HepG2 (cell line): Measurements from ENCODE around the gene B4GALT1. TPM values are rescaled to one million over a fixed set of nuclear protein-coding genes. Genes with fewer than 3 reads are reported as not detected.

Experiments
- GLI4 ChIP-seq: sonication (generic); formaldehyde crosslinking; IDR thresholded peaks from 2 replicates; pipeline ENCODE4 v1.5.1; 2020; ENCODE audit warnings: missing genetic modification reagents, mild to moderate bottlenecking, moderate library complexity, borderline replicate concordance
- MNT ChIP-seq: fragments of 450-650 bp; IDR thresholded peaks from 2 replicates; pipeline ENCODE4 v1.6.1; 2016
- PHF8 ChIP-seq: sonication (generic); formaldehyde crosslinking; IDR thresholded peaks from 2 replicates; pipeline ENCODE4 v1.5.0; 2020; ENCODE audit warnings: missing genetic modification reagents
- REPIN1 ChIP-seq: sonication (generic); formaldehyde crosslinking; IDR thresholded peaks from 2 replicates; pipeline ENCODE4 v1.8.0; 2022; ENCODE audit warnings: missing genetic modification reagents, low read depth, mild to moderate bottlenecking, borderline replicate concordance
- RNF2 ChIP-seq: fragments of 450-650 bp; conservative IDR thresholded peaks from 2 replicates; pipeline ENCODE4 v1.6.1; 2016; ENCODE audit warnings: low read depth
- SMAD1 ChIP-seq: sonication (generic); formaldehyde crosslinking; IDR thresholded peaks from 2 replicates; pipeline ENCODE4 v1.4.0; 2020; ENCODE audit warnings: missing genetic modification reagents, low read depth, mild to moderate bottlenecking, borderline replicate concordance
- TBP ChIP-seq: sonication (generic); formaldehyde crosslinking; IDR thresholded peaks from 2 replicates; pipeline ENCODE4 v1.5.0; 2020; ENCODE audit warnings: missing genetic modification reagents
- ZBTB40 ChIP-seq, 2 experiments: fragments of 450-650 bp in 1 of 2; sonication (generic) in 1 of 2; formaldehyde crosslinking in 1 of 2; IDR thresholded peaks; 2 replicates each; pipeline versions ENCODE4 v1.6.1 to v1.8.0; 2016 to 2022; ENCODE audit warnings: antibody characterized with exemption in 1 of 2, mild to moderate bottlenecking in 1 of 2, missing genetic modification reagents in 1 of 2
- ZFP36L1 ChIP-seq: sonication (generic); formaldehyde crosslinking; IDR thresholded peaks from 2 replicates; pipeline ENCODE4 v1.8.0; 2022; ENCODE audit warnings: mild to moderate bottlenecking, missing genetic modification reagents, moderate library complexity
- ZNF18 ChIP-seq: sonication (generic); formaldehyde crosslinking; IDR thresholded peaks from 2 replicates; pipeline ENCODE4 v1.8.0; 2022; ENCODE audit warnings: mild to moderate bottlenecking, missing genetic modification reagents; ENCODE audit not compliant: insufficient replicate concordance
- ZNF335 ChIP-seq: sonication (generic); formaldehyde crosslinking; IDR thresholded peaks from 2 replicates; pipeline ENCODE4 v1.4.0; 2020; ENCODE audit warnings: missing genetic modification reagents
- ZNF367 ChIP-seq: sonication (generic); formaldehyde crosslinking; IDR thresholded peaks from 2 replicates; pipeline ENCODE4 v1.4.0; 2020; ENCODE audit warnings: missing genetic modification reagents, borderline replicate concordance
- ZNF589 ChIP-seq: sonication (generic); formaldehyde crosslinking; conservative IDR thresholded peaks from 2 replicates; pipeline ENCODE4 v1.8.0; 2022; ENCODE audit warnings: mild to moderate bottlenecking, moderate library complexity, missing genetic modification reagents
- polyA plus RNA-seq, 8 experiments: library from polyadenylated mRNA; depleted of rRNA in 3 of 8; stranded (reverse) in 7 of 8; unstranded in 1 of 8; fragments of >200 nt; fragmentation: Illumina TruSeq in 4 of 8; extraction: Trizol in 4 of 8; gene quantifications; 2 replicates each; pipeline versions ENCODE4 v1.2.1 to v1.2.3, GENCODE V29; 2011 to 2016; ENCODE audit warnings: low read depth in 4 of 8, missing spikeins in 1 of 8, mixed read lengths in 1 of 8; ENCODE audit not compliant: insufficient read depth in 1 of 8
- total RNA-seq, 5 experiments: library from RNA; depleted of rRNA; stranded (reverse); fragments of >200 nt; fragmentation: Illumina TruSeq; extraction: Trizol; gene quantifications; 2 replicates each; pipeline ENCODE4 v1.2.3, GENCODE V29; 2016; ENCODE audit warnings: low read depth in 1 of 5

The B4GALT1 gene
- total and polyA plus RNA-seq, 2 of the 13 experiments (the other 11 are each of a cell fraction or from before 2014, with no cell fraction given) = 15.7 to 33.5 TPM

GRCh38 chr9:33165263-33166151, 1.6 kb downstream of the B4GALT1 start (continued):
- TF ChIP-seq ZBTB40 (IDR thresholded peaks at IDR 0.05) = no peak
- TF ChIP-seq ZBTB40 (CRISPR knock-in tag; IDR thresholded peaks at IDR 0.05) = peak; percentile 13; the same call in 1 of the 2 replicates
- TF ChIP-seq REPIN1 (CRISPR knock-in tag) = peak; percentile 78; the same call in 1 of the 2 replicates
- no peak for TF ChIP-seq TBP (CRISPR knock-in tag)
- TF ChIP-seq ZFP36L1 (CRISPR knock-in tag) = 0 out of 2 replicates have a peak, but pooled peaks have one; percentile 16
- no peak for TF ChIP-seq SMAD1 (CRISPR knock-in tag)
- no peak for TF ChIP-seq GLI4
- TF ChIP-seq ZNF335 (CRISPR knock-in tag) = peak; percentile 50; the same call in 1 of the 2 replicates
- TF ChIP-seq ZNF18 (CRISPR knock-in tag) = peak; percentile 52
- no peak for TF ChIP-seq ZNF367 (CRISPR knock-in tag)
- TF ChIP-seq MNT = 0 out of 2 replicates have a peak, but pooled peaks have one; percentile 11
- peak; percentile 18; the same call in 1 of the 2 replicates for TF ChIP-seq PHF8 (CRISPR knock-in tag)
- TF ChIP-seq RNF2 = no peak
- peak; percentile 77 for TF ChIP-seq ZNF589 (CRISPR knock-in tag)
